Measurements from ENCODE around the gene ZNF177. TPM values are rescaled to one million over a fixed set of nuclear protein-coding genes. Genes with fewer than 3 reads are reported as not detected.

The ZNF177 gene
- polyA plus RNA-seq, 3 donors: 0.22 to 0.51 TPM; not detected in 1

- peak; percentile 60 to 73 (median 73) for DNase-seq
- peaks cover 2 to 14% of the 10 kb centered on the region in 2 donors for H3K36me3 ChIP-seq (replicated peaks in 1 of 2; ENCODE audit: control insufficient read depth in 1 of 2, insufficient read depth in 2 of 2, low read length in 2 of 2)
- H3K9ac ChIP-seq (ENCODE audit: insufficient read depth, low read length, poor library complexity, severe bottlenecking): peak overlapping the region; percentile 82
- Mint-ChIP-seq H3K27me3 (ENCODE audit: low read depth in 3 of 3) (peaks cover 0 to 3% (median 2%) of the 10 kb centered on the region in 3 donors), H3K27ac (peak overlapping the region; percentile 89 to 96 (median 94)), H3K4me3 (peak overlapping the region; percentile 92 to 98), H3K4me1 (peaks cover 10% of the 10 kb centered on the region), H3K36me3 (peaks cover 13 to 36% of the 10 kb centered on the region in 2 donors), H3K9me3 (peaks cover 24 to 83% (median 57%) of the 10 kb centered on the region in 7 donors)
- WGBS (ENCODE audit: insufficient coverage): 0% methylated on average over 9 of the region's 9 CpGs
- H3K4me1 ChIP-seq (ENCODE audit: control insufficient read depth in 1 of 2, insufficient read depth in 2 of 2, low read length in 2 of 2): peaks cover 14 to 20% of the 10 kb centered on the region in 2 donors
- peak overlapping the region; percentile 73 to 90 (median 89) for H3K4me3 ChIP-seq (replicated peaks in 1 of 3; ENCODE audit: low read depth in 2 of 3, low read length in 3 of 3)
- peak overlapping the region; percentile 82 to 89 for H3K27ac ChIP-seq (ENCODE audit: low read depth in 1 of 2, low read length in 2 of 2)
- H3K27me3 ChIP-seq (ENCODE audit: control insufficient read depth in 2 of 2, insufficient read depth in 2 of 2, low read length in 2 of 2): no peaks in the 10 kb centered on the region
- H3K9me3 ChIP-seq (replicated peaks in 1 of 2; ENCODE audit: control insufficient read depth in 1 of 2, insufficient read depth in 1 of 2, low read length in 2 of 2): peaks cover 52 to 57% of the 10 kb centered on the region in 2 donors
- TF ChIP-seq CTCF (IDR thresholded peaks at IDR 0.05): no peak
- intact Hi-C loops (cut with micrococcal nuclease): loop anchor here (1.0 to 10.0 kb wide), 4 partner anchors 14 to 491 kb away; partner anchors contain the start of genes MBD3L1 (in 1 of the 2), ZNF266 (in 1 of the 2), ZNF558 (in 1 of the 2) and ZNF562 (in 1 of the 2)
- H2AFZ ChIP-seq (ENCODE audit: insufficient read depth, low read depth, low read length, poor library complexity, severe bottlenecking): peak overlapping the region; percentile 89
- H3K4me2 ChIP-seq (replicated peaks; ENCODE audit: extremely low read depth, low read length, poor library complexity, severe bottlenecking): peak overlapping the region; percentile 86
- H4K20me1 ChIP-seq (ENCODE audit: insufficient read depth, low read length): no peaks in the 10 kb centered on the region
- H3K79me2 ChIP-seq (ENCODE audit: insufficient read depth, low read length): peaks cover 7% of the 10 kb centered on the region
Measured at GRCh38 chr19:9323557-9323918, 39.3 kb upstream of the ZNF177 start.

- Mint-ChIP-seq H3K4me1 (peaks cover 10% of the 10 kb centered on the region), H3K27me3 (ENCODE audit: low read depth in 3 of 3) (peaks cover 0 to 3% (median 2%) of the 10 kb centered on the region in 3 donors), H3K36me3 (peaks cover 17 to 40% of the 10 kb centered on the region in 2 donors), H3K9me3 (peaks cover 24 to 86% (median 59%) of the 10 kb centered on the region in 7 donors), H3K27ac (peak within 1 kb of the TSS; percentile 89 to 96 (median 94)), H3K4me3 (peak within 1 kb of the TSS; percentile 92 to 98)
- peaks cover 3 to 18% of the 10 kb centered on the region in 2 donors for H3K36me3 ChIP-seq (replicated peaks in 1 of 2; ENCODE audit: control insufficient read depth in 1 of 2, insufficient read depth in 2 of 2, low read length in 2 of 2)
- peaks cover 57 to 59% of the 10 kb centered on the region in 2 donors for H3K9me3 ChIP-seq (replicated peaks in 1 of 2; ENCODE audit: control insufficient read depth in 1 of 2, insufficient read depth in 1 of 2, low read length in 2 of 2)
- no peaks in the 10 kb centered on the region for H3K27me3 ChIP-seq (ENCODE audit: control insufficient read depth in 2 of 2, insufficient read depth in 2 of 2, low read length in 2 of 2)
- intact Hi-C loops (cut with micrococcal nuclease): loop anchor here (1.0 to 10.0 kb wide), 5 partner anchors 15 to 492 kb away; partner anchors contain the start of genes ZNF699 (in 2 of the 2), MBD3L1 (in 1 of the 2), ZNF266 (in 1 of the 2) and ZNF558 (in 1 of the 2)
- H3K79me2 ChIP-seq (ENCODE audit: insufficient read depth, low read length): peaks cover 7% of the 10 kb centered on the region
- peak within 1 kb of the TSS; percentile 73 to 90 (median 89) for H3K4me3 ChIP-seq (replicated peaks in 1 of 3; ENCODE audit: low read depth in 2 of 3, low read length in 3 of 3)
- peak; percentile 37 for TF ChIP-seq CTCF (IDR thresholded peaks at IDR 0.05)
- peak; percentile 93 to 95 (median 93) for DNase-seq
- peak within 1 kb of the TSS; percentile 82 for H3K9ac ChIP-seq (ENCODE audit: insufficient read depth, low read length, poor library complexity, severe bottlenecking)
- H4K20me1 ChIP-seq (ENCODE audit: insufficient read depth, low read length): no peaks in the 10 kb centered on the region
- H3K4me2 ChIP-seq (replicated peaks; ENCODE audit: extremely low read depth, low read length, poor library complexity, severe bottlenecking): peak within 1 kb of the TSS; percentile 86
- H3K27ac ChIP-seq (ENCODE audit: low read depth in 1 of 2, low read length in 2 of 2): peak within 1 kb of the TSS; percentile 82 to 89
- H2AFZ ChIP-seq (ENCODE audit: insufficient read depth, low read depth, low read length, poor library complexity, severe bottlenecking): peak within 1 kb of the TSS; percentile 89
- H3K4me1 ChIP-seq (ENCODE audit: control insufficient read depth in 1 of 2, insufficient read depth in 2 of 2, low read length in 2 of 2): peaks cover 14 to 20% of the 10 kb centered on the region in 2 donors
- 0% methylated on average over 40 of the region's 48 CpGs for whole genome bisulfite sequencing (ENCODE audit: insufficient coverage)
Measured at GRCh38 chr19:9323919-9324583, 38.8 kb upstream of the ZNF177 start, which contains the start of gene ZNF559. ZNF559 (plus strand) TSS chr19:9324179; CDS start chr19:9338550, 14,371 bp downstream.
